Transverse colon (tissue), 4 donors: ENCODE results near the gene CUL2. TPM values are rescaled to one million over a fixed set of nuclear protein-coding genes. Genes with fewer than 3 reads are reported as not detected.

ENCODE experiments used
- DNase-seq: peaks from one replicate; pipeline ENCODE4 v3.0.0-alpha.2; 2019
- H3K27ac ChIP-seq, 4 donors: fragments of 200-600 bp; sonication (generic); 2 replicates each; pipeline ENCODE4 v1.5.1; 2016 to 2018; ENCODE audit warnings: inconsistent platforms in 4 of 4
- H3K27me3 ChIP-seq: fragments of 200-600 bp; sonication (generic); 2 replicates; pipeline ENCODE4 v1.5.1; 2017; ENCODE audit warnings: inconsistent platforms
- H3K36me3 ChIP-seq, 4 donors: fragments of 200-600 bp; sonication (generic); 2 replicates each; pipeline ENCODE4 v1.5.1; 2017 to 2019; ENCODE audit warnings: inconsistent platforms in 4 of 4
- H3K4me1 ChIP-seq, 4 donors: fragments of 200-600 bp; sonication (generic); 2 replicates each; pipeline ENCODE4 v1.5.1; 2017 to 2020; ENCODE audit warnings: inconsistent platforms in 4 of 4
- H3K4me3 ChIP-seq, 4 donors: fragments of 200-600 bp; sonication (generic); 1 replicate in 1 of 4; 2 replicates in 3 of 4; pipeline versions ENCODE4 v1.5.1 to v1.6.1; 2017 to 2019; ENCODE audit warnings: inconsistent platforms in 4 of 4
- H3K9me3 ChIP-seq, 2 donors: fragments of 200-600 bp; sonication (generic); 2 replicates each; pipeline ENCODE4 v1.5.1; 2017 to 2019; ENCODE audit warnings: inconsistent platforms in 2 of 2
- EP300 ChIP-seq: sonication (generic); formaldehyde crosslinking; IDR thresholded peaks from one replicate; pipeline ENCODE4 v1.6.1; 2017; ENCODE audit warnings: antibody characterized with exemption, low read depth
- POLR2A ChIP-seq: fragments of 450-650 bp; IDR thresholded peaks from one replicate; pipeline ENCODE4 v1.6.1; 2016; ENCODE audit warnings: antibody characterized with exemption, mild to moderate bottlenecking, moderate library complexity
- POLR2AphosphoS5 ChIP-seq, 3 donors: sonication (generic); formaldehyde crosslinking; IDR thresholded peaks; one replicate each; pipeline ENCODE4 v1.6.1; 2016; ENCODE audit warnings: antibody characterized with exemption in 3 of 3
- WGBS, 2 donors: methylation state at CpG; one replicate each; pipeline ENCODE4 v1.1.5; 2018; ENCODE audit warnings: low coverage in 1 of 2; 5-methylcytosine and 5-hydroxymethylcytosine counted together
- in situ Hi-C, 4 donors: fragments of 200-750 bp; cut with MboI; loops; one replicate each; pipeline versions ENCODE4 v1.15.0 to v1.15.1; 2017; ENCODE audit warnings: low sequenced_read_pairs in 3 of 4, low pct_ligation_motif_present in 1 of 4, low pct_unique_long_range_greater_than_20kb in 1 of 4
- intact Hi-C: fragments of 100-400 bp; cut with DNase I; formaldehyde crosslinking; loops from one replicate; pipeline ENCODE4 v1.15.1; 2023; ENCODE audit warnings: low total_unique reads
- total RNA-seq, 4 donors: library from RNA; depleted of rRNA; stranded (reverse); fragments of >200 nt; gene quantifications; one replicate each; pipeline ENCODE4 v1.1.0, GENCODE V29; 2016
- TF ChIP-seq, protein P1 (sequence below), 5 experiments: fragments of 200-600 bp in 3 of 5; fragments of 450-650 bp in 2 of 5; sonication (generic) in 3 of 5; IDR thresholded peaks; 1 replicate in 2 of 5; 2 replicates in 3 of 5; pipeline ENCODE4 v1.5.1; 2016 to 2017; ENCODE audit warnings: antibody characterized with exemption in 5 of 5, inconsistent platforms in 3 of 5, mild to moderate bottlenecking in 2 of 5, moderate library complexity in 1 of 5

The CUL2 gene
- total RNA-seq, result 10 to 100 TPM in 2 of 4 donors, 1 to 10 TPM in 2; 6.0 to 15.4 (median 11.5) TPM

DNA sequence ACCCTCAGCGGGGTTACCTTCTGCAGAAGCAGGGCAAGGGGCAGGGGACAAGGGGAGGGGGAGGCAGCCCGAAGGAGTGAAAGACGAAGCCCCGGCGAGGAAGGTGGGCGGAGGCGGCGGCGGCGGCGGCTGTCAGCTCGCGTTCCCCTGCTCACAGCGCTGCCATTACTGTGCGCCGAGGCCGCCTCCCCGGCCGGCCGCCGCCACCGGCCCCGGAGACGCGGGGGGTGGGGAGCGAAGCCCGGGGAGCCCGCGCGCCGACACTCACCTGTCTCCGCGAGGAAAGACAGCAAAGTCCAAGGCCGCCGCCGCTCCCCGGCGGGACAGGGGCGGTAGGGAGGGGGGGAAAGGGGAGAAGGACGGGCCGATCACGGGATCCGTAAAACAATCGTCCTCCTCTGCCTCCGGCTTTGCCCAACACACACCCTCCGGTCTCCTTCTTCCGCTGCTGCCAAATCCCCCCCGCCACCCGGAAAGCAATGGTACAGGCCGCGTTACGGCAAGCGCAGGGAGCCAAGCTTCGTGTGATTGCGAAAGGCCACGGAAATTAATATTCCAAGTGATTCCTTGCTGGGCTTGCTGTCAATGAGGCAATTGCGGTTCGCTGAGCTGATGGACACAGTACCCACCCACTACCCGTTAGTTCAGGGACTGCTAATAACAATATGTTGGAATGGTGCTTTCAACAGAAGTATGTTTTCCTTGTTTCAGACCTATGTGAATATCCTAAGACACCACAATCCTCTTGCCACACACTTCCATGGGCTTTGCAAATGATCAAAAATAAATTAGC is at the start of gene CUL2:
Gene CUL2 (minus strand): TSS at position 180 of the 793 bp plus-strand sequence. CDS start 19,024 bp downstream, outside the sequence.
- DNase-seq, result peak; percentile 93
- intact Hi-C loops, result no loop called here
- peaks cover 6% of the 10 kb centered on the region for H3K27me3 ChIP-seq
- no peaks in the 10 kb centered on the region for H3K9me3 ChIP-seq
- H3K4me3 ChIP-seq, result peak within 1 kb of the TSS; percentile 86 to 95 (median 93)
- 1% methylated on average over 50 of the region's 59 CpGs; no CpG with 5 or more reads in 1 of the 2 donors for WGBS, 2 donors
- in situ Hi-C loops, result no loop called here
- H3K4me1 ChIP-seq, result peaks cover 7 to 28% (median 18%) of the 10 kb centered on the region in 4 donors
- no peaks in the 10 kb centered on the region for H3K36me3 ChIP-seq
- TF ChIP-seq POLR2AphosphoS5 (IDR thresholded peaks at IDR 0.05) (peak; percentile 73 to 90 (median 82)), POLR2A (peak; percentile 32), EP300 (no peak)
- TF ChIP-seq, protein P1, sequence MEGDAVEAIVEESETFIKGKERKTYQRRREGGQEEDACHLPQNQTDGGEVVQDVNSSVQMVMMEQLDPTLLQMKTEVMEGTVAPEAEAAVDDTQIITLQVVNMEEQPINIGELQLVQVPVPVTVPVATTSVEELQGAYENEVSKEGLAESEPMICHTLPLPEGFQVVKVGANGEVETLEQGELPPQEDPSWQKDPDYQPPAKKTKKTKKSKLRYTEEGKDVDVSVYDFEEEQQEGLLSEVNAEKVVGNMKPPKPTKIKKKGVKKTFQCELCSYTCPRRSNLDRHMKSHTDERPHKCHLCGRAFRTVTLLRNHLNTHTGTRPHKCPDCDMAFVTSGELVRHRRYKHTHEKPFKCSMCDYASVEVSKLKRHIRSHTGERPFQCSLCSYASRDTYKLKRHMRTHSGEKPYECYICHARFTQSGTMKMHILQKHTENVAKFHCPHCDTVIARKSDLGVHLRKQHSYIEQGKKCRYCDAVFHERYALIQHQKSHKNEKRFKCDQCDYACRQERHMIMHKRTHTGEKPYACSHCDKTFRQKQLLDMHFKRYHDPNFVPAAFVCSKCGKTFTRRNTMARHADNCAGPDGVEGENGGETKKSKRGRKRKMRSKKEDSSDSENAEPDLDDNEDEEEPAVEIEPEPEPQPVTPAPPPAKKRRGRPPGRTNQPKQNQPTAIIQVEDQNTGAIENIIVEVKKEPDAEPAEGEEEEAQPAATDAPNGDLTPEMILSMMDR (IDR thresholded peaks at IDR 0.05), result peak in 1 of 5 experiments; percentile 11
- H3K27ac ChIP-seq, result peak within 1 kb of the TSS; percentile 94 to 98 (median 96)

DNA sequence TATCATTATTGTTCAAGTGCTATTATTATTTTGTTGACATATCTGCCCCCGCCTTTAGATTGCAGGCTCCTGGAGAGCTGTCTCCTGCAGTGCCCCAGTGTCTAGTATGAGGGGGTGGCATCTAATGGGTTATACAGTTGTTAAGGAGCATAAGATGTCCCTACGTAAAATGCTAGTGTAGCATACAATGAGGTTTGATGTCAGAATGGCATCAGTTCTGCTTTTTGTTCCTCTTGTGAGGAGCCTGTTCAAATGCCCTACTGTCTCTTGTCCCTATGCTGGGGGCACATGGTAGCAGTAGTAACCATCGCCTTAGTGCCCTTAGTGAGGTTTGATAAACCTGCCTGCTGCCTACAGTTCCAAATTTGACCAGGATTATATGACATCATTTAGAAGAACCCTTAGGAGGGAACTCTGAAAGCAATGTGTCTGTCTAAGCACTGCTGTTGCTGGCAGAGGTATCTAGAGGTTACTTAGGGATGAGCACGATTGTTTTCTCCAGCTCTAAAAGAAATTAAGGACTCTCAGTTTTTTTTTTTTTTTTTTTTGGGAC is 46.2 kb upstream of the CUL2 start:
- Histone ChIP-seq H3K4me1 (peaks cover 0 to 4% (median 0%) of the 10 kb centered on the region in 4 donors), H3K27me3 (no peaks in the 10 kb centered on the region), H3K4me3 (no peak overlapping the region), H3K27ac (no peak overlapping the region), H3K9me3 (no peaks in the 10 kb centered on the region), H3K36me3 (no peaks in the 10 kb centered on the region)
- intact Hi-C loops (no loop called here), in situ Hi-C loops (no loop called here)
- WGBS, 2 donors, result 85 to 90% methylated on average over 2 to 4 of the region's 4 CpGs
- TF ChIP-seq POLR2A (no peak), EP300 (no peak), POLR2AphosphoS5 (IDR thresholded peaks at IDR 0.05) (no peak)
- TF ChIP-seq, protein P1 (IDR thresholded peaks at IDR 0.05), result no peak
- no peak for DNase-seq

DNA sequence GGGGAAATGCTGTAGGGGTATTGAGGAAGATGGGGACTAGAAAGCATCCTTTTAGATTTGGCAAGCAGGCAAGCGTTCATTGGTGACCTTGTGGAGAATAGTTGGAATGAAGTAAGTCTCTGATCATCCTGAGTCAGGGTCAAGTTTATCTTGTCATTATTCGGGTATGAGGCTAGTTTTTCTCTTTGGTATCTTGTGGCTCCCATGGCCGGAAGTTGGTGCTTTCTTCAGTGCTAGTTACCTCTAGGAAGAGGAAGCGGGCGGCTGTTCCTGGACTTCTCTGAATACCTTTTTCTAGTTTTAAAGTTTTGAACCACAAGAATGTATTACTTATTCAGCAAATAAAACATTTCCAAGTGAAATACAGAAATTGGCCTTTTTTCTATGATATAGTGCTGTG is 45.7 kb upstream of the CUL2 start:
- Histone ChIP-seq H3K27ac (no peak overlapping the region), H3K27me3 (no peaks in the 10 kb centered on the region), H3K4me3 (no peak overlapping the region), H3K9me3 (no peaks in the 10 kb centered on the region), H3K36me3 (no peaks in the 10 kb centered on the region), H3K4me1 (peaks cover 0 to 7% (median 2%) of the 10 kb centered on the region in 4 donors)
- DNase-seq, result peak; percentile 32
- in situ Hi-C loops (no loop called here), intact Hi-C loops (no loop called here)
- WGBS, 2 donors, result 71 to 78% methylated on average over 1 to 5 of the region's 5 CpGs
- TF ChIP-seq, protein P1 (IDR thresholded peaks at IDR 0.05), result no peak
- TF ChIP-seq POLR2AphosphoS5 (IDR thresholded peaks at IDR 0.05) (no peak), EP300 (no peak), POLR2A (no peak)

DNA sequence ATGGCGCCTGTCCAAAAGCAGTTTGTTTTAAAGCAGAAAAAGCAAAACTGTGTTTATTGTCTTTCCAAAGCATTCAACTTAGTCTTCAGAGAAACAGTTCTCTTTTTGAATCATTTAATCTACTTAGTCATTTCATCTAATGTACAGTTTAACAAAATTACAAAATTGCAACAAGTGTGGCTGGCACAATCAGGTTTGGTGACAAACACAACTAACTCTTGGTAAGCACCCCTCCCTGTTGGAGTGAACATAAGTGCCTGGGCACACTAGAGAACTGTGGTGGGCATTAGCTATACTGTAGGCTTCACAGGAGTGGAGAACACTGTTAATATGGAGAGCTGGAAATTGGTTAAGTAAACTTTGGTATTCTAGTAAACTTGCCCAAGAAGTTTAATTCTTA is 43.4 kb upstream of the CUL2 start:
- peaks cover 0 to 20% (median 3%) of the 10 kb centered on the region in 4 donors for H3K4me1 ChIP-seq
- in situ Hi-C loops (no loop called here), intact Hi-C loops (no loop called here)
- no peak overlapping the region for H3K4me3 ChIP-seq
- no peak overlapping the region for H3K27ac ChIP-seq
- no peaks in the 10 kb centered on the region for H3K27me3 ChIP-seq
- H3K36me3 ChIP-seq, result no peaks in the 10 kb centered on the region
- 33 to 93% methylated on average over 1 of the region's 1 CpG for WGBS, 2 donors
- H3K9me3 ChIP-seq, result no peaks in the 10 kb centered on the region
- DNase-seq, result no peak
- TF ChIP-seq, protein P1 (IDR thresholded peaks at IDR 0.05), result no peak
- TF ChIP-seq EP300 (no peak), POLR2A (no peak), POLR2AphosphoS5 (IDR thresholded peaks at IDR 0.05) (no peak)
